SU-DHL-6 (cell line): Measurements from ENCODE around the gene CYB561.

ENCODE experiments used
- H2AFZ ChIP-seq: fragments of 200-600 bp; sonication (generic); 2 replicates; pipeline ENCODE4 v1.6.1; 2014; ENCODE audit warnings: low read depth, mild to moderate bottlenecking, moderate library complexity, mixed read lengths, antibody characterized with exemption, low read length; ENCODE audit not compliant: severe bottlenecking
- H3F3A ChIP-seq: fragments of 200-600 bp; shearing (Covaris generic); 2 replicates; pipeline ENCODE4 v1.6.0; 2016; ENCODE audit warnings: antibody characterized with exemption, mild to moderate bottlenecking; ENCODE audit not compliant: insufficient read depth
- H3K27ac ChIP-seq: fragments of 200-600 bp; sonication (generic); 2 replicates; pipeline ENCODE4 v1.5.1; 2016; ENCODE audit warnings: low read depth, mild to moderate bottlenecking, low read length, moderate library complexity, mixed read lengths
- H3K27me3 ChIP-seq: fragments of 200-600 bp; sonication (generic), shearing (Covaris generic); 2 replicates; pipeline ENCODE4 v1.6.0; 2014; ENCODE audit warnings: mild to moderate bottlenecking, low read length
- H3K36me3 ChIP-seq: fragments of 200-600 bp; sonication (generic); 2 replicates; pipeline ENCODE4 v1.6.1; 2014; ENCODE audit warnings: mild to moderate bottlenecking, low read length, mixed read lengths
- H3K4me2 ChIP-seq: fragments of 300-600, 200-600 bp; shearing (Covaris generic), sonication (generic); 2 replicates; pipeline ENCODE4 v1.6.0; 2014; ENCODE audit warnings: low read length, low read depth, mild to moderate bottlenecking; ENCODE audit not compliant: poor library complexity, severe bottlenecking
- H3K4me3 ChIP-seq: fragments of 200-600 bp; sonication (generic); 2 replicates; pipeline ENCODE4 v1.5.1; 2014; ENCODE audit warnings: antibody characterized with exemption, low read length, mild to moderate bottlenecking, mixed read lengths; ENCODE audit not compliant: insufficient read depth, poor library complexity, severe bottlenecking
- H3K79me2 ChIP-seq: fragments of 200-600 bp; sonication (generic); 2 replicates; pipeline ENCODE4 v1.6.1; 2014; ENCODE audit warnings: mild to moderate bottlenecking, low read length, moderate library complexity; ENCODE audit not compliant: insufficient read depth
- H3K9ac ChIP-seq: fragments of 200-600 bp; sonication (generic); 2 replicates; pipeline ENCODE4 v1.7.0; 2014; ENCODE audit warnings: mild to moderate bottlenecking, low read length
- H3K9me2 ChIP-seq: fragments of 200-600 bp; sonication (generic); replicated peaks from 2 replicates; pipeline ENCODE4 v1.6.1; 2014; ENCODE audit warnings: low read length; ENCODE audit not compliant: insufficient read depth
- H3K9me3 ChIP-seq: fragments of 200-600 bp; sonication (generic); 2 replicates; pipeline ENCODE4 v1.6.1; 2014; ENCODE audit warnings: low read length, mixed read lengths; ENCODE audit not compliant: insufficient read depth
- H4K20me1 ChIP-seq: fragments of 200-600 bp; sonication (generic); 2 replicates; pipeline ENCODE4 v1.6.1; 2014; ENCODE audit warnings: low read depth, mild to moderate bottlenecking, antibody characterized with exemption, low read length, moderate library complexity, mixed read lengths
- CTCF ChIP-seq: fragments of 200-600 bp; sonication (generic); IDR thresholded peaks from one replicate; pipeline ENCODE4 v1.5.1; 2017; ENCODE audit warnings: antibody characterized with exemption, mild to moderate bottlenecking, low read length, moderate library complexity; ENCODE audit not compliant: insufficient read depth, poor library complexity, severe bottlenecking
- EZH2phosphoT487 ChIP-seq: fragments of 200-600 bp; sonication (generic), shearing (Covaris generic); conservative IDR thresholded peaks from 2 replicates; pipeline ENCODE4 v1.6.1; 2018; ENCODE audit warnings: mild to moderate bottlenecking, antibody characterized with exemption, low read length, moderate library complexity, mixed read lengths

The CYB561 gene

GRCh38 chr17:63399316-63399715 lies 46.8 kb downstream of the CYB561 start:
- no peaks in the 10 kb centered on the region for H3K36me3 ChIP-seq
- H3K9me2 ChIP-seq, result no peaks in the 10 kb centered on the region
- no peak overlapping the region for H3K4me3 ChIP-seq
- H3K9me3 ChIP-seq, result no peaks in the 10 kb centered on the region
- no peaks in the 10 kb centered on the region for H3F3A ChIP-seq
- H3K27me3 ChIP-seq, result no peaks in the 10 kb centered on the region
- no peak overlapping the region for H3K4me2 ChIP-seq
- H3K27ac ChIP-seq, result no peak overlapping the region
- no peaks in the 10 kb centered on the region for H3K79me2 ChIP-seq
- no peak overlapping the region for H2AFZ ChIP-seq
- no peak overlapping the region for H3K9ac ChIP-seq
- TF ChIP-seq CTCF, result no peak
- no peak for TF ChIP-seq EZH2phosphoT487
- H4K20me1 ChIP-seq, result no peaks in the 10 kb centered on the region

GRCh38 chr17:63398680-63399079 lies 47.4 kb downstream of the CYB561 start:
- H3K79me2 ChIP-seq, result no peaks in the 10 kb centered on the region
- no peaks in the 10 kb centered on the region for H3K36me3 ChIP-seq
- H3K9me3 ChIP-seq, result no peaks in the 10 kb centered on the region
- no peaks in the 10 kb centered on the region for H3F3A ChIP-seq
- H3K9me2 ChIP-seq, result no peaks in the 10 kb centered on the region
- no peak overlapping the region for H3K9ac ChIP-seq
- no peak overlapping the region for H3K4me3 ChIP-seq
- no peaks in the 10 kb centered on the region for H4K20me1 ChIP-seq
- no peak for TF ChIP-seq EZH2phosphoT487
- no peak for TF ChIP-seq CTCF
- H3K27me3 ChIP-seq, result no peaks in the 10 kb centered on the region
- H2AFZ ChIP-seq, result no peak overlapping the region
- H3K4me2 ChIP-seq, result no peak overlapping the region
- no peak overlapping the region for H3K27ac ChIP-seq

- no peak overlapping the region for H3K4me2 ChIP-seq
- no peaks in the 10 kb centered on the region for H4K20me1 ChIP-seq
- no peak overlapping the region for H3K9ac ChIP-seq
- no peaks in the 10 kb centered on the region for H3K9me3 ChIP-seq
- no peak overlapping the region for H2AFZ ChIP-seq
- no peaks in the 10 kb centered on the region for H3F3A ChIP-seq
- H3K4me3 ChIP-seq, result no peak overlapping the region
- no peaks in the 10 kb centered on the region for H3K27me3 ChIP-seq
- no peaks in the 10 kb centered on the region for H3K36me3 ChIP-seq
- H3K27ac ChIP-seq, result no peak overlapping the region
- no peaks in the 10 kb centered on the region for H3K9me2 ChIP-seq
- TF ChIP-seq EZH2phosphoT487 (no peak), CTCF (no peak)
- H3K79me2 ChIP-seq, result no peaks in the 10 kb centered on the region
Observed at GRCh38 chr17:63395075-63395805, 50.9 kb downstream of the CYB561 start.
